H9 (cell line): Measurements from ENCODE around the gene NRP1. TPM values are rescaled to one million over a fixed set of nuclear protein-coding genes. Genes with fewer than 3 reads are reported as not detected.

Source experiments
- DNase-seq: peaks from one replicate; pipeline ENCODE4 v3.0.0-alpha.2; 2017
- H2AFZ ChIP-seq: one replicate; pipeline ENCODE4 v1.6.1; 2013; ENCODE audit warnings: mild to moderate bottlenecking, low read length, control low read depth, moderate library complexity
- H2AK5ac ChIP-seq: 2 replicates; pipeline ENCODE4 v1.6.1; 2013; ENCODE audit warnings: low read length, control low read depth, mixed read lengths; ENCODE audit not compliant: insufficient read length
- H2BK120ac ChIP-seq: one replicate; pipeline ENCODE4 v1.6.1; 2013; ENCODE audit warnings: low read depth, mild to moderate bottlenecking, low read length, control low read depth, inconsistent platforms; ENCODE audit not compliant: poor library complexity, severe bottlenecking
- H2BK12ac ChIP-seq: 2 replicates; pipeline ENCODE4 v1.6.1; 2013; ENCODE audit warnings: low read length, control low read depth, mixed read lengths, low read depth; ENCODE audit not compliant: insufficient read length
- H2BK15ac ChIP-seq: 2 replicates; pipeline ENCODE4 v1.6.1; 2013; ENCODE audit warnings: low read depth, low read length, control low read depth
- H2BK20ac ChIP-seq: one replicate; pipeline ENCODE4 v1.6.1; 2013; ENCODE audit warnings: low read depth, mild to moderate bottlenecking, low read length, control low read depth, inconsistent platforms; ENCODE audit not compliant: poor library complexity, severe bottlenecking
- H2BK5ac ChIP-seq: 2 replicates; pipeline ENCODE4 v1.6.1; 2013; ENCODE audit warnings: low read length, control low read depth, mixed read lengths; ENCODE audit not compliant: insufficient read length
- H3K14ac ChIP-seq: 2 replicates; pipeline ENCODE4 v1.6.1; 2013; ENCODE audit warnings: low read length, control low read depth; ENCODE audit not compliant: insufficient read depth
- H3K18ac ChIP-seq: 2 replicates; pipeline ENCODE4 v1.6.1; 2013; ENCODE audit warnings: low read depth, mild to moderate bottlenecking, mixed read lengths, low read length, control low read depth; ENCODE audit not compliant: insufficient read length
- H3K23ac ChIP-seq: 2 replicates; pipeline ENCODE4 v1.6.1; 2013; ENCODE audit warnings: low read length, control low read depth, mixed read lengths, low read depth; ENCODE audit not compliant: insufficient read length
- H3K23me2 ChIP-seq: 2 replicates; pipeline ENCODE4 v1.6.1; 2013; ENCODE audit warnings: low read depth, mild to moderate bottlenecking, mixed read lengths, low read length, control low read depth; ENCODE audit not compliant: insufficient read length, poor library complexity, severe bottlenecking
- H3K27ac ChIP-seq: 2 replicates; pipeline ENCODE4 v1.5.1; 2013; ENCODE audit warnings: low read length, control low read depth, mixed read lengths, low read depth; ENCODE audit not compliant: insufficient read length
- H3K27me3 ChIP-seq: 2 replicates; pipeline ENCODE4 v1.6.1; 2013; ENCODE audit warnings: low read length, control low read depth, inconsistent platforms; ENCODE audit not compliant: insufficient read depth
- H3K4ac ChIP-seq: 2 replicates; pipeline ENCODE4 v1.6.1; 2013; ENCODE audit warnings: low read depth, mild to moderate bottlenecking, control low read depth, inconsistent platforms, low read length, moderate library complexity
- H3K4me1 ChIP-seq: 2 replicates; pipeline ENCODE4 v1.6.1; 2013; ENCODE audit warnings: low read length, control low read depth, inconsistent platforms; ENCODE audit not compliant: insufficient read depth
- H3K4me2 ChIP-seq: 2 replicates; pipeline ENCODE4 v1.6.1; 2013; ENCODE audit warnings: low read length, control low read depth, mixed read lengths; ENCODE audit not compliant: insufficient read length, insufficient read depth
- H3K56ac ChIP-seq: 2 replicates; pipeline ENCODE4 v1.6.1; 2013; ENCODE audit warnings: low read depth, mild to moderate bottlenecking, mixed read lengths, low read length, control low read depth; ENCODE audit not compliant: insufficient read length
- H3K79me1 ChIP-seq: 2 replicates; pipeline ENCODE4 v1.6.1; 2013; ENCODE audit warnings: low read depth, mild to moderate bottlenecking, moderate library complexity, low read length, control low read depth, inconsistent platforms; ENCODE audit not compliant: insufficient read depth, poor library complexity, severe bottlenecking
- H3K79me2 ChIP-seq: 2 replicates; pipeline ENCODE4 v1.6.1; 2013; ENCODE audit warnings: low read length, control low read depth, inconsistent platforms; ENCODE audit not compliant: insufficient read depth
- H3K9ac ChIP-seq: 2 replicates; pipeline ENCODE4 v1.6.1; 2013; ENCODE audit warnings: low read length, control low read depth, mixed read lengths; ENCODE audit not compliant: insufficient read length; ENCODE audit errors: extremely low read depth
- H3K9me3 ChIP-seq: one replicate; pipeline ENCODE4 v1.6.1; 2013; ENCODE audit warnings: low read depth, low read length, inconsistent platforms; ENCODE audit not compliant: control insufficient read depth
- H3T11ph ChIP-seq: one replicate; pipeline ENCODE4 v1.6.1; 2013; ENCODE audit warnings: mild to moderate bottlenecking, low read length, control low read depth, inconsistent platforms
- H4K20me1 ChIP-seq: one replicate; pipeline ENCODE4 v1.6.1; 2013; ENCODE audit not compliant: control insufficient read depth, insufficient read length, insufficient read depth
- H4K5ac ChIP-seq: 2 replicates; pipeline ENCODE4 v1.6.1; 2013; ENCODE audit warnings: low read depth, mild to moderate bottlenecking, mixed read lengths, low read length, control low read depth; ENCODE audit not compliant: insufficient read length
- H4K8ac ChIP-seq: replicated peaks from 2 replicates; pipeline ENCODE4 v1.6.1; 2013; ENCODE audit warnings: low read length, control low read depth, mixed read lengths, low read depth; ENCODE audit not compliant: insufficient read length
- H4K91ac ChIP-seq: 2 replicates; pipeline ENCODE4 v1.6.1; 2013; ENCODE audit warnings: low read depth, mild to moderate bottlenecking, moderate library complexity, mixed read lengths, low read length, control low read depth; ENCODE audit not compliant: insufficient read length
- H3K27ac Mint-ChIP-seq, 3 experiments: 2 replicates in 2 of 3; 3 replicates in 1 of 3; pipeline ENCODE4 v1.8.0; 2020 to 2021; ENCODE audit warnings: mixed read lengths in 3 of 3, mild to moderate bottlenecking in 1 of 3, moderate library complexity in 1 of 3
- H3K27me3 Mint-ChIP-seq: 2 replicates; pipeline ENCODE4 v1.8.0; 2021; ENCODE audit warnings: low read depth, mild to moderate bottlenecking, moderate library complexity, mixed read lengths
- H3K36me3 Mint-ChIP-seq, 3 experiments: 2 replicates in 2 of 3; 3 replicates in 1 of 3; pipeline ENCODE4 v1.8.0; 2020 to 2021; ENCODE audit warnings: low read depth in 3 of 3, mixed read lengths in 3 of 3; ENCODE audit not compliant: insufficient read depth in 1 of 3
- H3K4me1 Mint-ChIP-seq, 2 experiments: 2 replicates each; pipeline ENCODE4 v1.8.0; 2020; ENCODE audit warnings: mixed read lengths in 2 of 2
- H3K4me3 Mint-ChIP-seq, 2 experiments: 2 replicates in 1 of 2; 3 replicates in 1 of 2; pipeline ENCODE4 v1.8.0; 2020 to 2021; ENCODE audit warnings: mild to moderate bottlenecking in 2 of 2, mixed read lengths in 2 of 2, moderate library complexity in 1 of 2
- H3K9me3 Mint-ChIP-seq, 2 experiments: 2 replicates in 1 of 2; 3 replicates in 1 of 2; pipeline ENCODE4 v1.8.0; 2020; ENCODE audit warnings: mild to moderate bottlenecking in 2 of 2, mixed read lengths in 2 of 2, moderate library complexity in 1 of 2
- WGBS: extraction: QIAGEN DNeasy Blood & Tissue Kit; methylation state at CpG from one replicate; pipeline ENCODE4 v1.1.7; 2013; ENCODE audit warnings: missing lambda C conversion rate, low lambda C conversion rate, mixed read lengths; ENCODE audit not compliant: insufficient read length; ENCODE audit errors: extremely low coverage; 5-methylcytosine and 5-hydroxymethylcytosine counted together
- total RNA-seq: library from RNA; stranded (reverse); gene quantifications from 2 replicates; pipeline ENCODE4 v1.2.1, GENCODE V29; 2021
- TF ChIP-seq, protein P1 (sequence below): fragments of 200-600 bp; sonication (generic); conservative IDR thresholded peaks from 3 replicates; pipeline ENCODE4 v1.8.0; 2021; ENCODE audit warnings: antibody characterized with exemption, mild to moderate bottlenecking

The NRP1 gene
- total RNA-seq, 1 experiment from 2014 or later: 4.6 TPM

DNA sequence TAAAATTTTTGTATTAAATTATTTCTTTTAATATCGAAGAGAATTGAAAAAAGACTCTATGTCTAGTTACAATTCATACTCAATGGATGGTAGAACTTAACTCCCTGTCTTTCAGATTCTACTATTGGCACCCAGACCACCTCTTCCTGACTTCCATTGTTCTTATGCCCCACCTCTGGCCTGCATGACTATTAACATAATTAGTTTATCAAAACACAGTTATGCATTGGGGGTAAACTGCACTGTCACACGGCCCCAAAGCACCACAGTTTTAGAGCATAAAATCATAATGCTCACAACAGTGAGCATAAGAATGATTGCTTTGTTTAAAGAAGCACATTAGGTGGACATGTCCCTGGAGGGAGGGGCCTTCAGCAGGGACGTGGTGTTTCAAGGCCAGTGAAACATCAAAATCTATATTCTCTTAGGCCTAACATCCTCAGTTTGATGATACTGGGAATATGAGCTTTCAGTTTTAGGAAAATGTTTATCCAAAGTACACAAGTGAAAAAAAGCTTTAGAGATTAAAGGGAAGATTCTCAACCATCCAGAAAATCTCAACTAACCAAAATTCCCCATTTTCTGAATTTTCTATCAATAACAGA is 79.8 kb downstream of the NRP1 start:
- H4K5ac ChIP-seq: no peak overlapping the region
- no peaks in the 10 kb centered on the region for H3K23me2 ChIP-seq
- no peaks in the 10 kb centered on the region for H3K9me3 ChIP-seq
- H2BK120ac ChIP-seq: no peak overlapping the region
- Mint-ChIP-seq H3K36me3 (no peaks in the 10 kb centered on the region; a peak in 1 of 7 replicates), H3K4me3 (no peak overlapping the region), H3K4me1 (peaks cover 15 to 16% of the 10 kb centered on the region in 2 experiments), H3K27ac (no peak overlapping the region), H3K27me3 (peaks cover 1% of the 10 kb centered on the region; the same call in 1 of the 2 replicates), H3K9me3 (no peaks in the 10 kb centered on the region)
- no peak overlapping the region for H3K4ac ChIP-seq
- no peak overlapping the region for H3K4me2 ChIP-seq
- H2AFZ ChIP-seq: no peak overlapping the region
- H3K9ac ChIP-seq: no peak overlapping the region
- no peak overlapping the region for H4K91ac ChIP-seq
- H3K27me3 ChIP-seq: no peaks in the 10 kb centered on the region
- DNase-seq: no peak
- no peak overlapping the region for H3T11ph ChIP-seq
- H4K8ac ChIP-seq: no peak overlapping the region
- no peak overlapping the region for H3K27ac ChIP-seq
- no peak overlapping the region for H2BK5ac ChIP-seq
- H3K79me1 ChIP-seq: no peaks in the 10 kb centered on the region
- no peaks in the 10 kb centered on the region for H3K4me1 ChIP-seq
- H3K23ac ChIP-seq: no peak overlapping the region
- H3K56ac ChIP-seq: no peak overlapping the region
- H2AK5ac ChIP-seq: no peak overlapping the region
- no CpG with 5 or more reads among the region's 3 CpGs for WGBS
- no peaks in the 10 kb centered on the region for H3K79me2 ChIP-seq
- H4K20me1 ChIP-seq: no peaks in the 10 kb centered on the region
- H3K18ac ChIP-seq: no peak overlapping the region
- H2BK15ac ChIP-seq: no peak overlapping the region
- no peak overlapping the region for H3K14ac ChIP-seq
- no peak overlapping the region for H2BK20ac ChIP-seq
- TF ChIP-seq, protein P1, sequence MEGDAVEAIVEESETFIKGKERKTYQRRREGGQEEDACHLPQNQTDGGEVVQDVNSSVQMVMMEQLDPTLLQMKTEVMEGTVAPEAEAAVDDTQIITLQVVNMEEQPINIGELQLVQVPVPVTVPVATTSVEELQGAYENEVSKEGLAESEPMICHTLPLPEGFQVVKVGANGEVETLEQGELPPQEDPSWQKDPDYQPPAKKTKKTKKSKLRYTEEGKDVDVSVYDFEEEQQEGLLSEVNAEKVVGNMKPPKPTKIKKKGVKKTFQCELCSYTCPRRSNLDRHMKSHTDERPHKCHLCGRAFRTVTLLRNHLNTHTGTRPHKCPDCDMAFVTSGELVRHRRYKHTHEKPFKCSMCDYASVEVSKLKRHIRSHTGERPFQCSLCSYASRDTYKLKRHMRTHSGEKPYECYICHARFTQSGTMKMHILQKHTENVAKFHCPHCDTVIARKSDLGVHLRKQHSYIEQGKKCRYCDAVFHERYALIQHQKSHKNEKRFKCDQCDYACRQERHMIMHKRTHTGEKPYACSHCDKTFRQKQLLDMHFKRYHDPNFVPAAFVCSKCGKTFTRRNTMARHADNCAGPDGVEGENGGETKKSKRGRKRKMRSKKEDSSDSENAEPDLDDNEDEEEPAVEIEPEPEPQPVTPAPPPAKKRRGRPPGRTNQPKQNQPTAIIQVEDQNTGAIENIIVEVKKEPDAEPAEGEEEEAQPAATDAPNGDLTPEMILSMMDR: no peak
- no peak overlapping the region for H2BK12ac ChIP-seq
